Occipital lobe (tissue), 2 donors: ENCODE data around the gene ESPNL. TPM values are rescaled to one million over a fixed set of nuclear protein-coding genes. Genes with fewer than 3 reads are reported as not detected.

Experiments used
- DNase-seq: peaks from one replicate; lab custom pipeline; 2025; lab: John Stamatoyannopoulos, UW
- total RNA-seq: library from RNA; depleted of rRNA; stranded (reverse); fragments of >200 nt; gene quantifications from one replicate; pipeline ENCODE4 v1.2.3, GENCODE V29; 2014

The ESPNL gene
- total RNA-seq, 1 donor from 2014 or later: 0.16 TPM

- no peak for DNase-seq
Measured at GRCh38 chr2:238128061-238128440, 27.9 kb downstream of the ESPNL start.

GRCh38 chr2:238128534-238129001, 28.4 kb downstream of the ESPNL start:
- DNase-seq: no peak

GRCh38 chr2:238129166-238130010, 29.2 kb downstream of the ESPNL start:
- DNase-seq: no peak

GRCh38 chr2:238130111-238130695, 30.1 kb downstream of the ESPNL start:
- no peak for DNase-seq

- no peak for DNase-seq
Measured at GRCh38 chr2:238130696-238131628, 30.8 kb downstream of the ESPNL start.

- no peak for DNase-seq
Measured at GRCh38 chr2:238131761-238132462, 31.8 kb downstream of the ESPNL start.

GRCh38 chr2:238132463-238133450, 32.6 kb downstream of the ESPNL start:
- no peak for DNase-seq

GRCh38 chr2:238133499-238134392, 33.6 kb downstream of the ESPNL start:
- DNase-seq: no peak

GRCh38 chr2:238134393-238134785, 34.2 kb downstream of the ESPNL start:
- no peak for DNase-seq

GRCh38 chr2:238135601-238136150, 35.5 kb downstream of the ESPNL start:
- DNase-seq: no peak

- DNase-seq: no peak
Measured at GRCh38 chr2:238136820-238137537, 36.8 kb downstream of the ESPNL start.

GRCh38 chr2:238137885-238138284, 37.7 kb downstream of the ESPNL start:
- no peak for DNase-seq

GRCh38 chr2:238138331-238139195, 38.4 kb downstream of the ESPNL start, which contains the start of gene KLHL30:
Gene KLHL30, plus strand, starts transcription at chr2:238138668. Its CDS starts 2,087 bp downstream, at chr2:238140755.
- DNase-seq: no peak

GRCh38 chr2:238139196-238140039, 39.3 kb downstream of the ESPNL start:
- no peak for DNase-seq

- no peak for DNase-seq
Measured at GRCh38 chr2:238140040-238140439, 39.9 kb downstream of the ESPNL start.
